ENCODE data around the gene JAG1.
A peak's percentile ranks its signal among the peaks of the same experiment; 100 is the strongest.

JAG1 gene

DNA sequence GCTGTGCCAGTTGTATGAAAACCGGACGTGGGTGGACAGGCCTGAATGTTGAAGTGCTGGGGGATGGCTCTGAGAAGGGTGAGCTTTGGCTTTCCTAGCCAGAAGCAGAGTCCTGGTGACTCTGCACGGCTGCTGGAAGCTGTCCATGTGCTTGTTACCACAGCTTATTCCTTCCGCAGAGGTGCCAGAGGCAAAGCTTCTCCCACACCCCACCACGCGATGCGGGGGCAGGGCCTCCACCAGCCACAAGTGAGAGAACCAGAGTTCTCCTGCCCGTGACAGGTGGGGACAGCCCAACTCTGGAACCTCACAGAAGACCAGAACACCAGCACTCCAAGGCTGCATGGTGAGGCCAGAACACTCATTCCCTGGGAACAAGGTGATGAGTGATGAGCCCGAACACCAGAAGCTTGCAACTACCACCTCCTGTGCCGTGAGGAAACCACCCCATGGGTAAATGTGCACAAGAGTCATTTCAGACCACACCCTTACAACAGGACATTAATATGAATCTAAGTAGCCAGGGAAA lies 36.7 kb downstream of the JAG1 start:
- no peak for TF ChIP-seq CTCF (conservative IDR thresholded peaks at IDR 0.05; ENCODE audit: control insufficient read depth, insufficient read depth, low read depth, low read length)
- DNase-seq (ENCODE audit: low read depth), result peak; percentile 75

DNA sequence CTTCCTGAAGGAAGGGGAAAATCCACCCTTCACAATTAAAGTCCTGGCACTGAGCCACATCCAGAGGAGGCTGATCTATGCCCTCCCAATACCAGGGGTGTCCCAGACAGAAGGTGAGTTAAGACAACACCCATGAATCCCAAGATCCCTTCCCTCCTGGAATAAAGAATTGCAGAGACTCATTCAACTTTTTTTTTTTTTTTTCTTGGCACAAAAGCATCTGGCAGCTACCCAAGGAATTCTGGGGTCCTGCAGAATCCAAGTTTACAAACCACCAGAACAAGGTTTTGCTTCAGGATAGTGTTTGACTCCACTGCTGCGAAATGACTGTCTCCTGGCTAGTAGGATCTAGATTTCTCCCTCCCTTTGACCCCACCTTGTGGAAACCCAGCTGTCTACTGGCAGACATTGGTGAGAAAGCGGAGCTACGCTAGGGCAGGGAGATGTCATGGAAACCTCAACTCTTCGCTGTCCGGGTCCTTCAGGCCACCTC lies 37.4 kb downstream of the JAG1 start:
- peak; percentile 64 for DNase-seq (ENCODE audit: low read depth)
- no peak overlapping the region for H3K4me3 ChIP-seq (ENCODE audit: control insufficient read depth, low read depth, low read length)
- peak; percentile 19 for TF ChIP-seq CTCF (conservative IDR thresholded peaks at IDR 0.05; ENCODE audit: control insufficient read depth, insufficient read depth, low read depth, low read length)

More for the DNA sequence above, 36.7 kb downstream of the JAG1 start:
- H3K4me3 ChIP-seq (ENCODE audit: control insufficient read depth, low read depth, low read length), result no peak overlapping the region

- TF ChIP-seq CTCF (conservative IDR thresholded peaks at IDR 0.05; ENCODE audit: control insufficient read depth, insufficient read depth, low read depth, low read length), result no peak
- DNase-seq (ENCODE audit: low read depth), result peak; percentile 39
- H3K4me3 ChIP-seq (ENCODE audit: control insufficient read depth, low read depth, low read length), result no peak overlapping the region
These were observed 38.2 kb downstream of the JAG1 start for GRCh38 chr20:10635476-10636208.

- TF ChIP-seq CTCF (conservative IDR thresholded peaks at IDR 0.05; ENCODE audit: control insufficient read depth, insufficient read depth, low read depth, low read length), result no peak
- H3K4me3 ChIP-seq (ENCODE audit: control insufficient read depth, low read depth, low read length), result no peak overlapping the region
- peak; percentile 76 for DNase-seq (ENCODE audit: low read depth)
These were observed 39.0 kb downstream of the JAG1 start for GRCh38 chr20:10634683-10635411.

- DNase-seq (ENCODE audit: low read depth), result no peak
- no peak for TF ChIP-seq CTCF (conservative IDR thresholded peaks at IDR 0.05; ENCODE audit: control insufficient read depth, insufficient read depth, low read depth, low read length)
- H3K4me3 ChIP-seq (ENCODE audit: control insufficient read depth, low read depth, low read length), result no peak overlapping the region
These were observed 39.6 kb downstream of the JAG1 start for GRCh38 chr20:10634211-10634610.

DNA sequence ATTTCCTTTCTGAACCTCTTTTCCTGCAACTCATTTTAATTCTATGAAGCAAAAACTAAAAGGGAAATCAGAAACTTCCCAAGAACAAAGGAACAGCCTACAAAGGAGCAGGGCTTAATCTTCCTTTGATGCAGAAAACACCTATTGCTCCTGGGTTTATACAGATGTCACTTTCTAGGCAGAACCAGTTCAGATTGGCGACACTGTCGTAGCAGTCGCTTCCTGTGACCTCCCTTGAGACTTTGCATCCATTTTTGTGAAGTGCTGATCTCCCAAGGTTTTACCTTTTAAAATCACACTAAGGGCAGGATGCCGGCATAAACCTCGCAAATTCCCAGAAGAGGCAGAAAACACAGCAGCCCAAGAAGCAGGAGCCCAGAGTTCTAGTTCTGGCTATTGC lies 40.1 kb downstream of the JAG1 start:
- TF ChIP-seq CTCF (conservative IDR thresholded peaks at IDR 0.05; ENCODE audit: control insufficient read depth, insufficient read depth, low read depth, low read length), result no peak
- H3K4me3 ChIP-seq (ENCODE audit: control insufficient read depth, low read depth, low read length), result no peak overlapping the region
- no peak for DNase-seq (ENCODE audit: low read depth)

Data from fibroblast of mammary gland (primary cell).